HL-60 (cell line): ENCODE data around the gene FRMD5.

ENCODE experiments used
- DNase-seq, 2 experiments: peaks; one replicate each; pipeline ENCODE4 v3.0.0-alpha.2; 2010 to 2020; ENCODE audit warnings: low read depth in 1 of 2, low spot score in 1 of 2
- H3K27ac ChIP-seq: fragments of 250-450 bp; sonication (Bioruptor Pico); replicated peaks from 2 replicates; pipeline ENCODE4 v1.5.1; 2020; ENCODE audit warnings: mild to moderate bottlenecking, moderate library complexity
- H3K27me3 ChIP-seq: fragments of 250-450 bp; sonication (Bioruptor Pico); 2 replicates; pipeline ENCODE4 v1.5.1; 2021; ENCODE audit warnings: mild to moderate bottlenecking, moderate library complexity; ENCODE audit not compliant: insufficient read depth, poor library complexity, severe bottlenecking
- H3K4me3 ChIP-seq: replicated peaks from 2 replicates; pipeline ENCODE4 v1.5.1; 2011; ENCODE audit warnings: mild to moderate bottlenecking, control low read depth, low read length; ENCODE audit not compliant: insufficient read depth
- CTCF ChIP-seq: IDR thresholded peaks from one replicate; pipeline ENCODE4 v1.5.1; 2011; ENCODE audit warnings: low read length, control low read depth, inconsistent platforms; ENCODE audit not compliant: insufficient read depth
- GABPA ChIP-seq: IDR thresholded peaks from 2 replicates; pipeline ENCODE4 v1.6.1; 2012; ENCODE audit warnings: low read depth
- POLR2AphosphoS5 ChIP-seq: IDR thresholded peaks from 2 replicates; pipeline ENCODE4 v1.6.1; 2012; ENCODE audit warnings: low read depth
- SPI1 ChIP-seq: IDR thresholded peaks from 2 replicates; pipeline ENCODE4 v1.6.1; 2012; ENCODE audit warnings: low read depth, mild to moderate bottlenecking, borderline replicate concordance
- TF ChIP-seq, protein P1 (sequence below): IDR thresholded peaks from 2 replicates; pipeline ENCODE4 v1.6.1; 2012; ENCODE audit warnings: low read depth; ENCODE audit not compliant: insufficient replicate concordance

FRMD5 gene

GRCh38 chr15:43881944-43882343 is 313.1 kb downstream of the FRMD5 start:
- DNase-seq, result no peak
- Histone ChIP-seq H3K27ac (no peak overlapping the region), H3K4me3 (no peak overlapping the region), H3K27me3 (no peaks in the 10 kb centered on the region)
- TF ChIP-seq CTCF, result peak; percentile 43
- TF ChIP-seq, protein P1, sequence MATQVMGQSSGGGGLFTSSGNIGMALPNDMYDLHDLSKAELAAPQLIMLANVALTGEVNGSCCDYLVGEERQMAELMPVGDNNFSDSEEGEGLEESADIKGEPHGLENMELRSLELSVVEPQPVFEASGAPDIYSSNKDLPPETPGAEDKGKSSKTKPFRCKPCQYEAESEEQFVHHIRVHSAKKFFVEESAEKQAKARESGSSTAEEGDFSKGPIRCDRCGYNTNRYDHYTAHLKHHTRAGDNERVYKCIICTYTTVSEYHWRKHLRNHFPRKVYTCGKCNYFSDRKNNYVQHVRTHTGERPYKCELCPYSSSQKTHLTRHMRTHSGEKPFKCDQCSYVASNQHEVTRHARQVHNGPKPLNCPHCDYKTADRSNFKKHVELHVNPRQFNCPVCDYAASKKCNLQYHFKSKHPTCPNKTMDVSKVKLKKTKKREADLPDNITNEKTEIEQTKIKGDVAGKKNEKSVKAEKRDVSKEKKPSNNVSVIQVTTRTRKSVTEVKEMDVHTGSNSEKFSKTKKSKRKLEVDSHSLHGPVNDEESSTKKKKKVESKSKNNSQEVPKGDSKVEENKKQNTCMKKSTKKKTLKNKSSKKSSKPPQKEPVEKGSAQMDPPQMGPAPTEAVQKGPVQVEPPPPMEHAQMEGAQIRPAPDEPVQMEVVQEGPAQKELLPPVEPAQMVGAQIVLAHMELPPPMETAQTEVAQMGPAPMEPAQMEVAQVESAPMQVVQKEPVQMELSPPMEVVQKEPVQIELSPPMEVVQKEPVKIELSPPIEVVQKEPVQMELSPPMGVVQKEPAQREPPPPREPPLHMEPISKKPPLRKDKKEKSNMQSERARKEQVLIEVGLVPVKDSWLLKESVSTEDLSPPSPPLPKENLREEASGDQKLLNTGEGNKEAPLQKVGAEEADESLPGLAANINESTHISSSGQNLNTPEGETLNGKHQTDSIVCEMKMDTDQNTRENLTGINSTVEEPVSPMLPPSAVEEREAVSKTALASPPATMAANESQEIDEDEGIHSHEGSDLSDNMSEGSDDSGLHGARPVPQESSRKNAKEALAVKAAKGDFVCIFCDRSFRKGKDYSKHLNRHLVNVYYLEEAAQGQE, result no peak

DNA sequence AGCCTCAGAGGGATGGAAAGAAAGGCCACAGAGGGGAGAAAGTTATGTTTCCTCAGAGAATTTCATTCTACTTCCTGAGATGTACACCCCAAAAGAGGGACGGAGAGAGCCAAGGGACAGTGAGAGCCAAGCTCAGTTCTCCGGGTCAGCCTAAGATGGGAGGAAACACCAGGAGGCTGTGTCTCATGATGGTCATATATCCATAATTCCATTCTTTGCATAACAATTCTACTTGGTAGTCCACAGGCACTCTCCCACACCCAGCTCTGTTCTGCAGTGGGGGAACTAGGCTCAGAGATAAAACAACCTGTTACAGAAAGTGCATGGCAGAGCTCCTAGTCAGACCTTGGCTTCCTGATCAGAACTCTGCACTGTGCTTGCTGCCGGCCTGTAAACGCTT is 313.8 kb downstream of the FRMD5 start:
- DNase-seq, result no peak
- Histone ChIP-seq H3K4me3 (no peak overlapping the region), H3K27ac (no peak overlapping the region), H3K27me3 (no peaks in the 10 kb centered on the region)
- no peak for TF ChIP-seq SPI1
- no peak for TF ChIP-seq POLR2AphosphoS5
- TF ChIP-seq, protein P1, result no peak
- TF ChIP-seq CTCF, result no peak
- no peak for TF ChIP-seq GABPA

DNA sequence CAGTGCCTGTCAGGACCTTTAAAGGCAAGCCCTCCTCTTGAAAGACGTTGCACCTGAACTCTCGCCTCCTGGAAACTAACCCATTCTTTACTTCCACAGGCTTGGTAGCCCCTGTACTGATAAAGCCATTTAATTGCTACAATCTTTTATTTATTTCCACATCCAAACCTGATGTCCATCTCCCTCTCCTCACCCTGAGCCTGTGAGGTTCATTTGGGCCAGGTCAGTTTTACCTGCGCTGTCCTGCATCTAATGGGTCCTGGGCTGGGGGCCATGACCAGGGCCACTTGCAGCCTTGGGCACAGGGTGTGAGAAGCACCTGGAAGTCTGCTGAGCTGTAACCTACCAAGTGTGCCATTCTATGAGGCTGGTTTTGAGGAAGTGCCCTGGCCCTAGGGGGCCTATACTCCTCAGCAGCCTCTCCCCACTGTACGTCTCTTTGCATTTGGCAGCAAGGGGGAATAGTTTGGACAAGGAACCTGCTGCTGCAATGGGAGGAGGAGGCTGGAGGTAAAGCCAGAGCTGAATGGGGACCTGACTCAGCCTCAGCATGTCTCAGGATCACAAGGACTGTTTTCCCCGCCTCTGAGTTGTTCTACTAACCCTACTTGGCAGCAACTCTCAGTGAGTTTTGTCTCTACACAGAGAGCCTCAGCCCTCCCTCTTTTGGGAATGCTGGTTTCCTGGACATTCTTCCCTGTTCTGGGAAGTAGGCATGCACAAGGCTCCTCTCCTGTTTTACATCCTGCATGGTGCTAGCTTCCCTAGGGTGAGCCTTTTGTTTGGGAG is 314.5 kb downstream of the FRMD5 start:
- no peaks in the 10 kb centered on the region for H3K27me3 ChIP-seq
- TF ChIP-seq SPI1, result no peak; the same call in 1 of the 2 replicates
- TF ChIP-seq, protein P1, result no peak
- TF ChIP-seq GABPA, result no peak
- no peak for TF ChIP-seq CTCF
- TF ChIP-seq POLR2AphosphoS5, result no peak
- no peak for DNase-seq
- no peak overlapping the region for H3K4me3 ChIP-seq
- H3K27ac ChIP-seq, result no peak overlapping the region
